ENCODE measurements around the gene CNIH3.

The CNIH3 gene

DNA sequence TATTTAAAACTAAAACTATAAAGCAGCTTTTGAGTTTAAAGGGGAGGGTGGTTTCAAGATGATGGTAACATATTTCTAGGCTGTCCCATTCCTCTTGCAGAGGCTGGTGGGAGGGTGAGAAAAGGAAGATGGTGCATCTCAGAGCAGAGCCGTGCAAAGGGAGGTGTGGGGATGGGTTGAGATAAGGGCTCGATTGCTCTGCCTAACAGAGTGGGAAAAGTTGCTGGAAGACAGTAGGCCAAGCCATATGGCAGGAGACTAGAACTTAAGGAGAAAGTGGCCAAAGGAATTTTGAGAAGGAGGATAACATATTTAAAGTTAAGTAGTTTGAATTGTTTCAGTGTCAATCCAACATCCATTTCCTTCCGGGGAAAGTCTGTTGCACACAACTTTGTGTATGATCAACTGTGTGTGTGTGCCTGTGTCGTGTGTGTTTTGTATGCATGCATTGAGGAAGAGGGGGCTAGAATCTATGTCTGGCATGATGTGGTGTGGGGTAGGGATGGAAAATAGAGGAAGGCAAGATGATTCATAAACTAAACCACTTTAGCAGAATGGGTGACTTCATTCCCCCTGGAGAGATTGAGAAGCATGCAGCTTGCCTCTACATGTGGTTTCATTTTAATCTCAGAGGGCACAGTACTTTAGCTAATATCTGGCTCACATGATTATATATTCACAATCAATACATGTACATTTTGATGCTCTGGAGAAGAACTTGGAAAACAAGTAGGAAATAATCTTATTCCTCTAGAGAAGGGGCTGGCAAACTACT, 168.3 kb downstream of the CNIH3 start:
- no peak for DNase-seq (ENCODE audit: low spot score in 2 of 2)
- H3K36me3 Mint-ChIP-seq (ENCODE audit: insufficient read depth): no peaks in the 10 kb centered on the region
- no peak for ATAC-seq (replicated peaks; ENCODE audit: extremely low read depth, poor library complexity, severe bottlenecking)
- H3K4me3 Mint-ChIP-seq: no peak overlapping the region
- H3K9me3 Mint-ChIP-seq: no peaks in the 10 kb centered on the region
- H3K4me1 Mint-ChIP-seq: peaks cover 7% of the 10 kb centered on the region
- H3K27ac Mint-ChIP-seq (ENCODE audit: low read depth): no peak overlapping the region
- peaks cover 41% of the 10 kb centered on the region for H3K27me3 Mint-ChIP-seq

DNA sequence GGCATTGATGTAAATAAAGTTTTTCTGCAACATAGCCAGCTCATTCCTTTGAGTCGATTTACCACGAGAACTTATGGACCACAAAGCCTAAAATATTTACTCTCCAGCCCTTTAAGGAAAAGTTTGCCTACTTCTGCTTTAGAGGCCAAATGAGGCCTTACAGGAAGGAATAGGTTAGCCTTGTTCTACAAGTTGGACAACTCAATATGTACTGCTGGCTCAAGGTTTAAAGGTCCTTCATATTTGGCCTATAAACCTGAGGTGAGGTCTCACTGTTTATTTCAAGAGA, 168.9 kb downstream of the CNIH3 start:
- Mint-ChIP-seq H3K27me3 (peaks cover 41% of the 10 kb centered on the region), H3K36me3 (ENCODE audit: insufficient read depth) (no peaks in the 10 kb centered on the region), H3K9me3 (no peaks in the 10 kb centered on the region), H3K4me1 (peaks cover 7% of the 10 kb centered on the region), H3K27ac (ENCODE audit: low read depth) (no peak overlapping the region), H3K4me3 (no peak overlapping the region)
- ATAC-seq (replicated peaks; ENCODE audit: extremely low read depth, poor library complexity, severe bottlenecking): no peak
- DNase-seq (ENCODE audit: low spot score in 2 of 2): no peak

GRCh38 chr1:224785622-224786021, 169.5 kb downstream of the CNIH3 start:
- DNase-seq (ENCODE audit: low spot score in 2 of 2) (no peak), ATAC-seq (replicated peaks; ENCODE audit: extremely low read depth, poor library complexity, severe bottlenecking) (no peak)
- no peaks in the 10 kb centered on the region for H3K36me3 Mint-ChIP-seq (ENCODE audit: insufficient read depth)
- no peak overlapping the region for H3K27ac Mint-ChIP-seq (ENCODE audit: low read depth)
- H3K4me3 Mint-ChIP-seq: no peak overlapping the region
- no peaks in the 10 kb centered on the region for H3K9me3 Mint-ChIP-seq
- H3K27me3 Mint-ChIP-seq: peaks cover 36% of the 10 kb centered on the region
- peaks cover 7% of the 10 kb centered on the region for H3K4me1 Mint-ChIP-seq

DNA sequence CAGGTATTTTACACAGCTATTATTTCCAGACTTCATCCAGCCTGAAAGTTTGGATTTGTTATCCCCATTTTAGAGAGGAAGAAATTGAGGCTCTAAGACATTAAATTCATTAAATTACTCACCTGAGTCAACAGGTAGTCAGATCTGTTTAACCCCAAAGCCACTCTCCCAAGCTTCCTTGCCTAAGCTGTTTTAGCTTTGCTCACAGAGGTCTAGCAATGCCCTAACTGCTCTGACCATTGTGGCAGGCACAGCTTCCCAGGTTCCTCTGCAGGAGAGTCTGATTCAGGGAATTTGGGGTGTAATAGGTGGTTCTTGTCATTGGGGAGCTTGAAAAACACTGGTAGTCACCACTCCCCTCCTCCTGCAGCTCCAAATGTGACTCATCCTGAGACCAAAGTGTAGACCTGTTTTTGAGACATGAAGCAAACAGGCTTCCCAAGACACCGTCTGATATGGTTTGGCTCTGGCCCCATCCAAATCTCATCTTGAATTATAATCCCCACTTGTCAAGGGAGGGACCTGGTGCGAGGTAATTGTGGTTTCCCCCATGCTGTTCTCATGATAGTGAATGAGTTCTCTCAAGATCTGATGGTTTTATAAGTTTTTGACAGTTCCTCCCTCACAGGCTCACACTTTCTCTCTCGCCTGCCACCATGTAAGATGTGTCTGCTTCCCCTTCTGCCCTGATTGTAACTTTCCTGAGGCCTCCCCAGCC, 170.6 kb downstream of the CNIH3 start:
- H3K36me3 Mint-ChIP-seq (ENCODE audit: insufficient read depth): no peaks in the 10 kb centered on the region
- H3K4me3 Mint-ChIP-seq: no peak overlapping the region
- no peaks in the 10 kb centered on the region for H3K9me3 Mint-ChIP-seq
- peaks cover 37% of the 10 kb centered on the region for H3K27me3 Mint-ChIP-seq
- H3K27ac Mint-ChIP-seq (ENCODE audit: low read depth): no peak overlapping the region
- DNase-seq (ENCODE audit: low spot score in 2 of 2) (no peak), ATAC-seq (replicated peaks; ENCODE audit: extremely low read depth, poor library complexity, severe bottlenecking) (no peak)
- H3K4me1 Mint-ChIP-seq: peaks cover 7% of the 10 kb centered on the region

GRCh38 chr1:224789311-224789710, 173.2 kb downstream of the CNIH3 start:
- no peak for ATAC-seq (replicated peaks; ENCODE audit: extremely low read depth, poor library complexity, severe bottlenecking)
- no peaks in the 10 kb centered on the region for H3K4me1 Mint-ChIP-seq
- H3K36me3 Mint-ChIP-seq (ENCODE audit: insufficient read depth): no peaks in the 10 kb centered on the region
- H3K4me3 Mint-ChIP-seq: no peak overlapping the region
- H3K9me3 Mint-ChIP-seq: no peaks in the 10 kb centered on the region
- no peak for DNase-seq (ENCODE audit: low spot score in 2 of 2)
- peaks cover 37% of the 10 kb centered on the region for H3K27me3 Mint-ChIP-seq
- no peak overlapping the region for H3K27ac Mint-ChIP-seq (ENCODE audit: low read depth)
